ENCODE data around the gene SIL1. TPM values are rescaled to one million over a fixed set of nuclear protein-coding genes. Genes with fewer than 3 reads are reported as not detected.
"Not testable (repeated sequence)": the region's sequence is repeated elsewhere in the genome, so short reads cannot be mapped to it uniquely, and the experiment has no call there.

Gene SIL1
- total RNA-seq, 2 donors from 2014 or later, result 41.4 to 42.5 TPM

GRCh38 chr5:139091439-139092156, 106.6 kb downstream of the SIL1 start:
- intact Hi-C loops (cut with DNase I), result loop anchor here (5.0 kb wide), 1 partner anchor 171 kb away; no protein-coding TSS in a partner anchor
- ATAC-seq, result peak; percentile 67 to 96
- no peak for DNase-seq

- intact Hi-C loops (cut with DNase I), result loop anchor here (5.0 kb wide), 1 partner anchor 172 kb away; no protein-coding TSS in a partner anchor
- ATAC-seq, result no peak
- DNase-seq, result no peak
Observed at GRCh38 chr5:139090581-139090980, 107.6 kb downstream of the SIL1 start.

GRCh38 chr5:139088024-139088423, 110.1 kb downstream of the SIL1 start:
- DNase-seq, result no peak
- ATAC-seq, result no peak
- intact Hi-C loops (cut with DNase I), result no loop called here

- no peak for ATAC-seq
- no peak for DNase-seq
- intact Hi-C loops (cut with DNase I), result no loop called here
Observed at GRCh38 chr5:139082813-139083498, 115.2 kb downstream of the SIL1 start.

- DNase-seq (no peak), ATAC-seq (no peak)
- intact Hi-C loops (cut with DNase I), result no loop called here
Observed at GRCh38 chr5:139079991-139080610, 118.1 kb downstream of the SIL1 start.

- intact Hi-C loops (cut with DNase I), result no loop called here
- no peak for DNase-seq
- no peak for ATAC-seq
Observed at GRCh38 chr5:139079225-139079990, 118.8 kb downstream of the SIL1 start.

- no peak for DNase-seq
- no peak for ATAC-seq
- intact Hi-C loops (cut with DNase I), result no loop called here
Observed at GRCh38 chr5:139078345-139078744, 119.8 kb downstream of the SIL1 start.

- DNase-seq, result no peak
- intact Hi-C loops (cut with DNase I), result no loop called here
- ATAC-seq, result no peak
Observed at GRCh38 chr5:139077899-139078298, 120.3 kb downstream of the SIL1 start.

GRCh38 chr5:139076111-139076510, 122.1 kb downstream of the SIL1 start:
- ATAC-seq (no peak), DNase-seq (no peak)
- intact Hi-C loops (cut with DNase I), result no loop called here

GRCh38 chr5:139075066-139076050, 122.8 kb downstream of the SIL1 start:
- ATAC-seq (peak in 1 of 2 donors; percentile 63), DNase-seq (no peak)
- intact Hi-C loops (cut with DNase I), result no loop called here

GRCh38 chr5:139073956-139074355, 124.2 kb downstream of the SIL1 start:
- ATAC-seq; intact Hi-C loops (cut with DNase I); DNase-seq: not testable (repeated sequence)

- intact Hi-C loops (cut with DNase I), result no loop called here
- no peak for DNase-seq
- no peak for ATAC-seq
Observed at GRCh38 chr5:139068494-139069151, 129.5 kb downstream of the SIL1 start.

GRCh38 chr5:139068060-139068459, 130.1 kb downstream of the SIL1 start:
- intact Hi-C loops (cut with DNase I), result no loop called here
- no peak for ATAC-seq
- no peak for DNase-seq

- DNase-seq (no peak), ATAC-seq (peak in 1 of 2 donors; percentile 28)
- intact Hi-C loops (cut with DNase I), result no loop called here
Observed at GRCh38 chr5:139065306-139065705, 132.9 kb downstream of the SIL1 start.

GRCh38 chr5:139064613-139065012, 133.6 kb downstream of the SIL1 start:
- intact Hi-C loops (cut with DNase I), result no loop called here

GRCh38 chr5:139063664-139064054, 134.5 kb downstream of the SIL1 start:
- no peak for ATAC-seq
- no peak for DNase-seq
- intact Hi-C loops (cut with DNase I), result no loop called here

More at GRCh38 chr5:139064613-139065012, 133.6 kb downstream of the SIL1 start:
- ATAC-seq (peak in 1 of 2 donors; percentile 60), DNase-seq (no peak)

- intact Hi-C loops (cut with DNase I), result no loop called here
Observed at GRCh38 chr5:139062910-139063663, 135.1 kb downstream of the SIL1 start.

More at GRCh38 chr5:139062910-139063663, 135.1 kb downstream of the SIL1 start:
- no peak for DNase-seq
- no peak for ATAC-seq

Measured in left cardiac atrium (tissue), 4 donors.